Measurements from ENCODE around the gene MED27. TPM values are rescaled to one million over a fixed set of nuclear protein-coding genes. Genes with fewer than 3 reads are reported as not detected.

The MED27 gene
- total and polyA plus RNA-seq, 9 of the 15 experiments (the other 6 are each of a cell fraction or from before 2014, with no cell fraction given), result 24.4 to 91.0 (median 36.1) TPM

GRCh38 chr9:131840751-131841702 is 238.6 kb downstream of the MED27 start (continued):
- no peak for TF ChIP-seq PHTF2 (CRISPR knock-in tag; IDR thresholded peaks at IDR 0.05)
- TF ChIP-seq, protein P1, sequence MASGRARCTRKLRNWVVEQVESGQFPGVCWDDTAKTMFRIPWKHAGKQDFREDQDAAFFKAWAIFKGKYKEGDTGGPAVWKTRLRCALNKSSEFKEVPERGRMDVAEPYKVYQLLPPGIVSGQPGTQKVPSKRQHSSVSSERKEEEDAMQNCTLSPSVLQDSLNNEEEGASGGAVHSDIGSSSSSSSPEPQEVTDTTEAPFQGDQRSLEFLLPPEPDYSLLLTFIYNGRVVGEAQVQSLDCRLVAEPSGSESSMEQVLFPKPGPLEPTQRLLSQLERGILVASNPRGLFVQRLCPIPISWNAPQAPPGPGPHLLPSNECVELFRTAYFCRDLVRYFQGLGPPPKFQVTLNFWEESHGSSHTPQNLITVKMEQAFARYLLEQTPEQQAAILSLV (tag; IDR thresholded peaks at IDR 0.05), result no peak
- no peak for TF ChIP-seq CBX5 (IDR thresholded peaks at IDR 0.05; ENCODE audit: borderline replicate concordance, low read depth)
- TF ChIP-seq ZNF23 (CRISPR knock-in tag; IDR thresholded peaks at IDR 0.05), result no peak
- no peak for TF ChIP-seq TAF9B (IDR thresholded peaks at IDR 0.05; ENCODE audit: partially characterized antibody)
- TF ChIP-seq CBX3 (IDR thresholded peaks at IDR 0.05; ENCODE audit: borderline replicate concordance in 1 of 2, low read length in 2 of 2), result no peak
- TF ChIP-seq LEF1 (IDR thresholded peaks at IDR 0.05), result no peak
- TF ChIP-seq SIN3A (IDR thresholded peaks at IDR 0.05; ENCODE audit: borderline replicate concordance in 2 of 2, control insufficient read depth in 1 of 2, low read depth in 2 of 2, low read length in 2 of 2), result no peak
- TF ChIP-seq KLF16 (IDR thresholded peaks at IDR 0.05), result no peak
- TF ChIP-seq, protein P2, sequence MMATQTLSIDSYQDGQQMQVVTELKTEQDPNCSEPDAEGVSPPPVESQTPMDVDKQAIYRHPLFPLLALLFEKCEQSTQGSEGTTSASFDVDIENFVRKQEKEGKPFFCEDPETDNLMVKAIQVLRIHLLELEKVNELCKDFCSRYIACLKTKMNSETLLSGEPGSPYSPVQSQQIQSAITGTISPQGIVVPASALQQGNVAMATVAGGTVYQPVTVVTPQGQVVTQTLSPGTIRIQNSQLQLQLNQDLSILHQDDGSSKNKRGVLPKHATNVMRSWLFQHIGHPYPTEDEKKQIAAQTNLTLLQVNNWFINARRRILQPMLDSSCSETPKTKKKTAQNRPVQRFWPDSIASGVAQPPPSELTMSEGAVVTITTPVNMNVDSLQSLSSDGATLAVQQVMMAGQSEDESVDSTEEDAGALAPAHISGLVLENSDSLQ (IDR thresholded peaks at IDR 0.05), result no peak
- no peak for TF ChIP-seq FUS (optimal IDR thresholded peaks at IDR 0.05; ENCODE audit: low read depth, low read length)
- no peak for TF ChIP-seq SMAD1 (IDR thresholded peaks at IDR 0.05; ENCODE audit: low read depth, low read length, partially characterized antibody)

Data from K562 (cell line).